B cell (primary cell): ENCODE results near the gene GLMN. TPM values are rescaled to one million over a fixed set of nuclear protein-coding genes. Genes with fewer than 3 reads are reported as not detected.

Experiments
- ATAC-seq: fragments of 200-7000 bp; cut with Tn5 transposase; one replicate; pipeline ENCODE4 v1.10.0; 2021; ENCODE audit warnings: low read depth, mild to moderate bottlenecking, moderate number of reproducible peaks, moderate library complexity
- CTCF ChIA-PET: fragments of 350-600 bp; sonication (Branson Sonifier 250); formaldehyde crosslinking; loops from one replicate; lab custom pipeline; 2021; ENCODE audit warnings: antibody characterized with exemption, inconsistent platforms; lab: Charles Lee
- POLR2A ChIA-PET: fragments of 350-600 bp; sonication (Branson Sonifier 250); formaldehyde crosslinking; loops from one replicate; lab custom pipeline; 2021; ENCODE audit warnings: antibody characterized with exemption; lab: Charles Lee
- DNase-seq: peaks from one replicate; pipeline ENCODE4 v3.0.0; 2013
- H2AFZ ChIP-seq: 2 replicates; pipeline ENCODE4 v1.6.1; 2012; ENCODE audit warnings: mild to moderate bottlenecking, low read depth, low read length; ENCODE audit not compliant: insufficient read depth, poor library complexity, severe bottlenecking
- H3K27ac ChIP-seq, 2 donors: 1 replicate in 1 of 2; 2 replicates in 1 of 2; pipeline ENCODE4 v1.5.1; 2012 to 2013; ENCODE audit warnings: low read length in 2 of 2, mild to moderate bottlenecking in 2 of 2, moderate library complexity in 1 of 2
- H3K27me3 ChIP-seq, 4 experiments: fragments of 200-600 bp in 1 of 4; sonication (generic) in 1 of 4; replicated peaks in 1 of 4; 1 replicate in 2 of 4; 2 replicates in 2 of 4; pipeline versions ENCODE4 v1.6.1 to v1.7.0; 2013 to 2016; ENCODE audit warnings: low read length in 3 of 4, mild to moderate bottlenecking in 2 of 4, mixed read lengths in 1 of 4, moderate library complexity in 1 of 4; ENCODE audit not compliant: insufficient read depth in 4 of 4, control insufficient read depth in 3 of 4; ENCODE audit errors: control extremely low read depth in 1 of 4
- H3K36me3 ChIP-seq, 2 experiments: replicated peaks in 1 of 2; 1 replicate in 1 of 2; 2 replicates in 1 of 2; pipeline versions ENCODE4 v1.6.1 to v1.7.1; 2013; ENCODE audit warnings: low read length in 1 of 2; ENCODE audit not compliant: insufficient read depth in 2 of 2, control insufficient read depth in 1 of 2; ENCODE audit errors: control extremely low read depth in 1 of 2, extremely low read depth in 1 of 2
- H3K4me1 ChIP-seq, 2 donors: fragments of 200-600 bp in 1 of 2; sonication (generic) in 1 of 2; 1 replicate in 1 of 2; 2 replicates in 1 of 2; pipeline versions ENCODE4 v1.5.1 to v1.6.1; 2013 to 2017; ENCODE audit warnings: low read length in 2 of 2; ENCODE audit not compliant: control insufficient read depth in 2 of 2, insufficient read depth in 2 of 2
- H3K4me2 ChIP-seq: replicated peaks from 2 replicates; pipeline ENCODE3; 2012; ENCODE audit warnings: mild to moderate bottlenecking, low read depth, low read length; ENCODE audit not compliant: poor library complexity, severe bottlenecking
- H3K4me3 ChIP-seq, 5 experiments: fragments of 200-600 bp in 1 of 5; sonication (generic) in 1 of 5; 1 replicate in 3 of 5; 2 replicates in 2 of 5; pipeline versions ENCODE4 v1.5.1 to v1.7.0; 2011 to 2016; ENCODE audit warnings: low read length in 4 of 5, mild to moderate bottlenecking in 4 of 5, low read depth in 2 of 5, control low read depth in 1 of 5, moderate library complexity in 1 of 5; ENCODE audit not compliant: insufficient read depth in 1 of 5; ENCODE audit errors: control extremely low read depth in 1 of 5, extremely low read depth in 1 of 5
- H3K79me2 ChIP-seq: fragments of 200-600 bp; sonication (generic); one replicate; pipeline ENCODE4 v1.6.0; 2016; ENCODE audit warnings: low read length; ENCODE audit not compliant: control insufficient read depth, insufficient read depth
- H3K9ac ChIP-seq: fragments of 200-600 bp; sonication (generic); 2 replicates; pipeline ENCODE4 v1.6.1; 2017; ENCODE audit warnings: mild to moderate bottlenecking, low read length, moderate library complexity
- H3K9me3 ChIP-seq, 3 donors: one replicate each; pipeline versions ENCODE4 v1.6.1 to v1.7.1; 2013; ENCODE audit warnings: low read length in 2 of 3; ENCODE audit not compliant: control insufficient read depth in 2 of 3, insufficient read depth in 1 of 3; ENCODE audit errors: control extremely low read depth in 1 of 3
- H4K20me1 ChIP-seq: 2 replicates; pipeline ENCODE4 v1.6.0; 2012; ENCODE audit warnings: mild to moderate bottlenecking, low read length; ENCODE audit not compliant: insufficient read depth, control insufficient read depth, poor library complexity, severe bottlenecking
- H3K27ac Mint-ChIP-seq: one replicate; pipeline ENCODE4 v1.8.0; 2021; ENCODE audit warnings: mixed read lengths
- H3K27me3 Mint-ChIP-seq: one replicate; pipeline ENCODE4 v1.8.0; 2021; ENCODE audit warnings: mixed read lengths
- H3K4me1 Mint-ChIP-seq: one replicate; pipeline ENCODE4 v1.8.0; 2021; ENCODE audit warnings: mixed read lengths
- H3K4me3 Mint-ChIP-seq: one replicate; pipeline ENCODE4 v1.8.0; 2021; ENCODE audit warnings: mixed read lengths
- H3K9me3 Mint-ChIP-seq: one replicate; pipeline ENCODE4 v1.8.0; 2022; ENCODE audit warnings: mixed read lengths; ENCODE audit not compliant: insufficient read depth
- EZH2 ChIP-seq: IDR thresholded peaks from 2 replicates; pipeline ENCODE4 v1.6.1; 2012; ENCODE audit warnings: borderline replicate concordance, low read depth, mild to moderate bottlenecking, moderate library complexity, low read length; ENCODE audit not compliant: insufficient read depth, poor library complexity, severe bottlenecking
- WGBS: methylation state at CpG from one replicate; pipeline ENCODE4 v1.1.5; 2013; ENCODE audit warnings: missing lambda C conversion rate; ENCODE audit not compliant: insufficient coverage; 5-methylcytosine and 5-hydroxymethylcytosine counted together
- intact Hi-C: fragments of 100-400 bp; cut with micrococcal nuclease; formaldehyde crosslinking; loops from one replicate; pipeline ENCODE4 v1.10.0; 2022
- polyA plus RNA-seq: library from polyadenylated mRNA; depleted of rRNA; stranded (reverse); fragments of >200 nt; gene quantifications from 2 replicates; pipeline ENCODE4 v1.2.3, GENCODE V29; 2012
- total RNA-seq, 2 donors: library from RNA; stranded (reverse); fragments of 120-200 nt in 1 of 2; gene quantifications; 1 replicate in 1 of 2; 2 replicates in 1 of 2; pipeline versions ENCODE4 v1.2.3 to v1.2.4, GENCODE V29; 2013 to 2022
- TF ChIP-seq, protein P1 (sequence below): fragments of 200-600 bp; IDR thresholded peaks from one replicate; pipeline ENCODE4 v1.8.0; 2022; ENCODE audit warnings: antibody characterized with exemption, mild to moderate bottlenecking

The GLMN gene
- total and polyA plus RNA-seq, 2 donors (not counting 1 experiment from before 2014, with no cell fraction given): 2.8 to 13.6 TPM

DNA sequence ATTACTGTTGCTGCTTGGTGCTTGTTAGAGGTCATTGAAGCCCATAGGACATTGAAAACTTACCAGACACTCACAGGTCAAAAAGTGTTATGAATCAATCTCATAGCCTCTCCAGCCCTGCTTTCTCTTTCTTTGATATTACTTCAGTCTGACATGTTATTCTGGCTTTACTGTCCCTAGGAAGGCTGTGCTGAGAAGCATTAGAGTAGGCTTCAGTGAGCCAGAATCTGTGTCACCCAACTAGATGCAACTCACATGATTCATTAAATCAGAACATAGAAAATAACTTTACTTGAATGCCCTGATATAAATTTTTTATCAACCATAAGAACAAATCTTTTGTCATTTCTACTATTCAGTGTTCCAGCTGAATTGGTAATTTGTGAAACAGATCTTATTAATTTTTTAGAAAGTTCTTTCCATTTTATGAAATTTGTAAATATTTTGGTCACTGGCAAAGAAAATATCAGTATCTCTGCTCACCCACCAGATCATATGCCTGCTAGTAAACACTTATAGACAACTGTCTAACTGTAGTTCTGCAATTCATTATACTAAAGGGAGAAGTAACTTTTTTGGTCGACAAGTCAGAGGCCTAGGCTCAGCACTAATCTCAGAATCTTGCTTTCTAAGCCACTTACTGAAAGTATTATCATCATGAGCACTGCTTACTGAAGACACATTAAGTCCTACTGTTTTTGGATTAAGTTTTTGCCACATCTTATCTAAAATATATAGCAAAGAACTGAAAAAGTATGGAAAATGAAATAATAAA, 48.3 kb upstream of the GLMN start:
- Histone ChIP-seq H4K20me1 (no peaks in the 10 kb centered on the region), H3K4me2 (no peak overlapping the region), H3K4me1 (no peaks in the 10 kb centered on the region), H3K27ac (no peak overlapping the region), H3K27me3 (no peaks in the 10 kb centered on the region), H2AFZ (no peak overlapping the region), H3K9ac (no peak overlapping the region), H3K79me2 (no peaks in the 10 kb centered on the region), H3K9me3 (no peaks in the 10 kb centered on the region), H3K4me3 (no peak overlapping the region), H3K36me3 (peaks cover 2 to 25% of the 10 kb centered on the region in 2 experiments)
- no peaks in the 10 kb centered on the region for H3K4me1 Mint-ChIP-seq
- ATAC-seq (no peak), DNase-seq (no peak)
- no peaks in the 10 kb centered on the region for H3K27me3 Mint-ChIP-seq
- no peaks in the 10 kb centered on the region for H3K9me3 Mint-ChIP-seq
- H3K4me3 Mint-ChIP-seq: no peak overlapping the region
- CTCF ChIA-PET: no interaction called here
- no CpG with 5 or more reads among the region's 1 CpG for WGBS
- intact Hi-C loops: no loop called here
- POLR2A ChIA-PET: no interaction called here
- TF ChIP-seq, protein P1, sequence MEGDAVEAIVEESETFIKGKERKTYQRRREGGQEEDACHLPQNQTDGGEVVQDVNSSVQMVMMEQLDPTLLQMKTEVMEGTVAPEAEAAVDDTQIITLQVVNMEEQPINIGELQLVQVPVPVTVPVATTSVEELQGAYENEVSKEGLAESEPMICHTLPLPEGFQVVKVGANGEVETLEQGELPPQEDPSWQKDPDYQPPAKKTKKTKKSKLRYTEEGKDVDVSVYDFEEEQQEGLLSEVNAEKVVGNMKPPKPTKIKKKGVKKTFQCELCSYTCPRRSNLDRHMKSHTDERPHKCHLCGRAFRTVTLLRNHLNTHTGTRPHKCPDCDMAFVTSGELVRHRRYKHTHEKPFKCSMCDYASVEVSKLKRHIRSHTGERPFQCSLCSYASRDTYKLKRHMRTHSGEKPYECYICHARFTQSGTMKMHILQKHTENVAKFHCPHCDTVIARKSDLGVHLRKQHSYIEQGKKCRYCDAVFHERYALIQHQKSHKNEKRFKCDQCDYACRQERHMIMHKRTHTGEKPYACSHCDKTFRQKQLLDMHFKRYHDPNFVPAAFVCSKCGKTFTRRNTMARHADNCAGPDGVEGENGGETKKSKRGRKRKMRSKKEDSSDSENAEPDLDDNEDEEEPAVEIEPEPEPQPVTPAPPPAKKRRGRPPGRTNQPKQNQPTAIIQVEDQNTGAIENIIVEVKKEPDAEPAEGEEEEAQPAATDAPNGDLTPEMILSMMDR: no peak
- TF ChIP-seq EZH2: no peak
- H3K27ac Mint-ChIP-seq: no peak overlapping the region

DNA sequence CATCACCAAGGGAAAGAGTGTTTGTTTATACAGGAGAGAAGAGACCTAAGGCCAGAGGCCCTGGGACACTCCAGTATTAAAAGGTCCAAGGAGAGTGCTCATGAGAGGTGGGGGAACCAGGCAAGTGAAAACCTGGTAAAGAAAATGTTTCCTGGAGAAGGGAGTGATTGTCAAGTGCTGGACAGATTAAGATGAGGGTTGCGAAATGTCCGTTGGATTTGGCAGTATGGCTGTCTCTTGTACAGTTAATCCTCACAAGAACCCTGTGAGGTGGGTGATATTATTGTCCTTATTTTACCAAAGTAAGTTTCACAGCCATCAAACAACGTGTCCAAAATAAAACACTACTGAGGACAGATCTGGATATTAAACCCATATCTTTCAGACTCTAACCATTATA, 44.3 kb upstream of the GLMN start:
- no peak overlapping the region for H3K9ac ChIP-seq
- no peak overlapping the region for H3K27ac Mint-ChIP-seq
- no peak overlapping the region for H3K4me2 ChIP-seq
- WGBS: no CpG with 5 or more reads among the region's 3 CpGs
- intact Hi-C loops: no loop called here
- H2AFZ ChIP-seq: no peak overlapping the region
- no peak overlapping the region for H3K27ac ChIP-seq
- no peaks in the 10 kb centered on the region for H3K4me1 ChIP-seq
- no peak overlapping the region for H3K4me3 Mint-ChIP-seq
- no peaks in the 10 kb centered on the region for H3K27me3 Mint-ChIP-seq
- no peaks in the 10 kb centered on the region for H4K20me1 ChIP-seq
- no peaks in the 10 kb centered on the region for H3K4me1 Mint-ChIP-seq
- H3K79me2 ChIP-seq: no peaks in the 10 kb centered on the region
- ATAC-seq (no peak), DNase-seq (no peak)
- H3K36me3 ChIP-seq: peaks cover 2 to 13% of the 10 kb centered on the region in 2 experiments
- ChIA-PET POLR2A (no interaction called here), CTCF (no interaction called here)
- H3K9me3 Mint-ChIP-seq: no peaks in the 10 kb centered on the region
- H3K27me3 ChIP-seq: no peaks in the 10 kb centered on the region
- no peaks in the 10 kb centered on the region for H3K9me3 ChIP-seq
- no peak for TF ChIP-seq EZH2
- TF ChIP-seq, protein P1: no peak
- no peak overlapping the region for H3K4me3 ChIP-seq
